ENCODE data around the gene NIP7. TPM values are rescaled to one million over a fixed set of nuclear protein-coding genes. Genes with fewer than 3 reads are reported as not detected.

Gene NIP7
- total and polyA plus RNA-seq, 4 donors: 14.5 to 23.2 (median 17.0) TPM

GRCh38 chr16:69345923-69346322 is 6.4 kb downstream of the NIP7 start:
- no peaks in the 10 kb centered on the region for H3K27me3 ChIP-seq (ENCODE audit: control insufficient read depth in 3 of 3, insufficient read depth in 3 of 3, low read length in 2 of 3)
- peaks cover 3 to 19% (median 13%) of the 10 kb centered on the region in 4 donors for H3K36me3 ChIP-seq (ENCODE audit: control insufficient read depth in 4 of 4, insufficient read depth in 4 of 4, low read length in 4 of 4)
- no peak for TF ChIP-seq CTCF (IDR thresholded peaks at IDR 0.05; ENCODE audit: control extremely low read depth, extremely low read depth)
- DNase-seq: no peak
- H3K4me3 ChIP-seq: no peak overlapping the region
- H3K4me1 ChIP-seq (ENCODE audit: control insufficient read depth in 5 of 5, insufficient read depth in 5 of 5, low read length in 5 of 5): peaks cover 0 to 3% (median 0%) of the 10 kb centered on the region in 5 donors
- no peak overlapping the region for H3K9ac ChIP-seq (ENCODE audit: insufficient read depth in 1 of 2, low read length in 2 of 2)
- H3K9me3 ChIP-seq (ENCODE audit: control insufficient read depth in 4 of 4, insufficient read depth in 3 of 4, low read length in 3 of 4): no peaks in the 10 kb centered on the region
- ATAC-seq (ENCODE audit: insufficient read depth, low FRiP score): no peak
- no peak overlapping the region for H3K27ac ChIP-seq (ENCODE audit: low read depth in 1 of 2, low read length in 1 of 2)
- WGBS, 2 donors: 49 to 66% methylated on average over 4 of the region's 4 CpGs

- Histone ChIP-seq H3K4me3 (no peak overlapping the region), H3K4me1 (ENCODE audit: control insufficient read depth in 5 of 5, insufficient read depth in 5 of 5, low read length in 5 of 5) (peaks cover 0 to 4% (median 0%) of the 10 kb centered on the region in 5 donors), H3K27ac (ENCODE audit: low read depth in 1 of 2, low read length in 1 of 2) (no peak overlapping the region), H3K9me3 (ENCODE audit: control insufficient read depth in 4 of 4, insufficient read depth in 3 of 4, low read length in 3 of 4) (no peaks in the 10 kb centered on the region), H3K27me3 (ENCODE audit: control insufficient read depth in 3 of 3, insufficient read depth in 3 of 3, low read length in 2 of 3) (no peaks in the 10 kb centered on the region), H3K9ac (ENCODE audit: insufficient read depth in 1 of 2, low read length in 2 of 2) (no peak overlapping the region), H3K36me3 (ENCODE audit: control insufficient read depth in 4 of 4, insufficient read depth in 4 of 4, low read length in 4 of 4) (peaks cover 3 to 11% (median 10%) of the 10 kb centered on the region in 4 donors)
- WGBS, 2 donors: 84 to 85% methylated on average over 6 of the region's 6 CpGs
- no peak for TF ChIP-seq CTCF (IDR thresholded peaks at IDR 0.05; ENCODE audit: control extremely low read depth, extremely low read depth)
- DNase-seq: no peak
- ATAC-seq (ENCODE audit: insufficient read depth, low FRiP score): no peak
Measured at GRCh38 chr16:69346683-69347082, 7.1 kb downstream of the NIP7 start.

GRCh38 chr16:69348222-69348621 is 8.7 kb downstream of the NIP7 start:
- ATAC-seq (ENCODE audit: insufficient read depth, low FRiP score) (no peak), DNase-seq (no peak)
- Histone ChIP-seq H3K9me3 (ENCODE audit: control insufficient read depth in 4 of 4, insufficient read depth in 3 of 4, low read length in 3 of 4) (no peaks in the 10 kb centered on the region), H3K27me3 (ENCODE audit: control insufficient read depth in 3 of 3, insufficient read depth in 3 of 3, low read length in 2 of 3) (no peaks in the 10 kb centered on the region), H3K4me3 (no peak overlapping the region), H3K27ac (ENCODE audit: low read depth in 1 of 2, low read length in 1 of 2) (no peak overlapping the region), H3K36me3 (ENCODE audit: control insufficient read depth in 4 of 4, insufficient read depth in 4 of 4, low read length in 4 of 4) (peaks cover 5 to 11% (median 7%) of the 10 kb centered on the region in 4 donors), H3K9ac (ENCODE audit: insufficient read depth in 1 of 2, low read length in 2 of 2) (no peak overlapping the region), H3K4me1 (ENCODE audit: control insufficient read depth in 5 of 5, insufficient read depth in 5 of 5, low read length in 5 of 5) (peaks cover 0 to 8% (median 0%) of the 10 kb centered on the region in 5 donors)
- TF ChIP-seq CTCF (IDR thresholded peaks at IDR 0.05; ENCODE audit: control extremely low read depth, extremely low read depth): no peak
- WGBS, 2 donors: 97% methylated on average over 6 of the region's 6 CpGs

- Histone ChIP-seq H3K4me1 (ENCODE audit: control insufficient read depth in 5 of 5, insufficient read depth in 5 of 5, low read length in 5 of 5) (peaks cover 0 to 8% (median 0%) of the 10 kb centered on the region in 5 donors), H3K27me3 (ENCODE audit: control insufficient read depth in 3 of 3, insufficient read depth in 3 of 3, low read length in 2 of 3) (no peaks in the 10 kb centered on the region), H3K9ac (ENCODE audit: insufficient read depth in 1 of 2, low read length in 2 of 2) (no peak overlapping the region), H3K27ac (ENCODE audit: low read depth in 1 of 2, low read length in 1 of 2) (no peak overlapping the region), H3K4me3 (no peak overlapping the region), H3K9me3 (ENCODE audit: control insufficient read depth in 4 of 4, insufficient read depth in 3 of 4, low read length in 3 of 4) (no peaks in the 10 kb centered on the region), H3K36me3 (ENCODE audit: control insufficient read depth in 4 of 4, insufficient read depth in 4 of 4, low read length in 4 of 4) (peaks cover 0 to 7% (median 4%) of the 10 kb centered on the region in 4 donors)
- no peak for TF ChIP-seq CTCF (IDR thresholded peaks at IDR 0.05; ENCODE audit: control extremely low read depth, extremely low read depth)
- DNase-seq (no peak), ATAC-seq (ENCODE audit: insufficient read depth, low FRiP score) (no peak)
- 90 to 94% methylated on average over 10 of the region's 10 CpGs for WGBS, 2 donors
Measured at GRCh38 chr16:69349536-69349935, 10.0 kb downstream of the NIP7 start.
